Transverse colon (tissue), 4 donors: ENCODE results near the gene CAPN12.

Experiments used
- EP300 ChIP-seq: sonication (generic); formaldehyde crosslinking; IDR thresholded peaks from one replicate; pipeline ENCODE4 v1.6.1; 2017; ENCODE audit warnings: antibody characterized with exemption, low read depth
- POLR2A ChIP-seq: fragments of 450-650 bp; IDR thresholded peaks from one replicate; pipeline ENCODE4 v1.6.1; 2016; ENCODE audit warnings: antibody characterized with exemption, mild to moderate bottlenecking, moderate library complexity
- POLR2AphosphoS5 ChIP-seq, 3 donors: sonication (generic); formaldehyde crosslinking; IDR thresholded peaks; one replicate each; pipeline ENCODE4 v1.6.1; 2016; ENCODE audit warnings: antibody characterized with exemption in 3 of 3
- TF ChIP-seq, protein P1 (sequence below), 5 experiments: fragments of 200-600 bp in 3 of 5; fragments of 450-650 bp in 2 of 5; sonication (generic) in 3 of 5; IDR thresholded peaks; 1 replicate in 2 of 5; 2 replicates in 3 of 5; pipeline ENCODE4 v1.5.1; 2016 to 2017; ENCODE audit warnings: antibody characterized with exemption in 5 of 5, inconsistent platforms in 3 of 5, mild to moderate bottlenecking in 2 of 5, moderate library complexity in 1 of 5

DNA sequence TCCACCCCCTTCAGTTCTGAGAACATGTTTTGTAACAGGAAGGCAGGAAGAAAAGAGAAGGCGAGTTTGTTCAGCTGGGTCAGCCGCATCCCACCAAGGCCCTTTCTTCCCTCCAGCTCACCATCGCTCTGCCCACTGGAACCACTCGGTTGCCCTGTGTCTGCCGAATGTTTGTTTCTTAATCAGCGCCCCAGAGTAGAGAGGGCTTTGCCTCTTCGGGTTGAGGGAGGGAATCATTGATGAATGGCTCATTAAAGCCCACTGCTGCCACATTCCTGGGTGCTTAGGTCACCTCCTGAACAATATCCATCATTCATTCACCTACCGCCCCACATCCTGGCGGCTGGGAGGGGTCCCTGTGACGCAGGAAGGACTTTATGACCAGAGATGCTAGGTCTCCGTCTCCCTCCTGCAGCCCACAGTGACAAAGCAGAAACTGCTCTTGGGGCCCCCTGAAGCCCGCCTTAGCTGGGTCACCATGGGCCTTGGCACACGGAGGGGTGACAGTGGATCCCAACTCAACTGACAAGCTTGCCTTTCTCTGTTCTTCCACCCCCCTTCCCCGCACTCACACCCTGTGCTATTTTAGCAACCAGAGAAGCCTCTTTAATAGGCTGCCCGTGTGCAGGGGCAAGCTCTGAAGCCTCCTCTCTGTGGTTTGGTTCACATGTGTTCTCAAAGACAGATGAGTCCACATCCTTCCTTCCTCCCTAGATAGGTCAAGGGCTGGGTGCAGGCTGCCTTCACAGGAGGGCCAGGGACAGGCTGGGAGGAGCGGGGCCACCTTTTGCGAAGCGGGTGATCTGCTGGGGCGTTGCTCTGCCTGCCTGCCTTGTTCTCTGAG lies 50.7 kb downstream of the CAPN12 start:
- TF ChIP-seq POLR2AphosphoS5 (IDR thresholded peaks at IDR 0.05) (peak in 2 of 3 donors; percentile 22 to 56), POLR2A (no peak), EP300 (no peak)
- TF ChIP-seq, protein P1, sequence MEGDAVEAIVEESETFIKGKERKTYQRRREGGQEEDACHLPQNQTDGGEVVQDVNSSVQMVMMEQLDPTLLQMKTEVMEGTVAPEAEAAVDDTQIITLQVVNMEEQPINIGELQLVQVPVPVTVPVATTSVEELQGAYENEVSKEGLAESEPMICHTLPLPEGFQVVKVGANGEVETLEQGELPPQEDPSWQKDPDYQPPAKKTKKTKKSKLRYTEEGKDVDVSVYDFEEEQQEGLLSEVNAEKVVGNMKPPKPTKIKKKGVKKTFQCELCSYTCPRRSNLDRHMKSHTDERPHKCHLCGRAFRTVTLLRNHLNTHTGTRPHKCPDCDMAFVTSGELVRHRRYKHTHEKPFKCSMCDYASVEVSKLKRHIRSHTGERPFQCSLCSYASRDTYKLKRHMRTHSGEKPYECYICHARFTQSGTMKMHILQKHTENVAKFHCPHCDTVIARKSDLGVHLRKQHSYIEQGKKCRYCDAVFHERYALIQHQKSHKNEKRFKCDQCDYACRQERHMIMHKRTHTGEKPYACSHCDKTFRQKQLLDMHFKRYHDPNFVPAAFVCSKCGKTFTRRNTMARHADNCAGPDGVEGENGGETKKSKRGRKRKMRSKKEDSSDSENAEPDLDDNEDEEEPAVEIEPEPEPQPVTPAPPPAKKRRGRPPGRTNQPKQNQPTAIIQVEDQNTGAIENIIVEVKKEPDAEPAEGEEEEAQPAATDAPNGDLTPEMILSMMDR (IDR thresholded peaks at IDR 0.05): no peak
